IMR-90 (cell line): ENCODE measurements around the gene JMJD7. TPM values are rescaled to one million over a fixed set of nuclear protein-coding genes. Genes with fewer than 3 reads are reported as not detected.

Experiments
- ATAC-seq: fragments of 200-7000 bp; cut with Tn5 transposase; 2 replicates; pipeline ENCODE4 v1.9.1; 2020; ENCODE audit warnings: low read depth, mild to moderate bottlenecking, moderate library complexity
- BruUV-seq: library from RNA; stranded (reverse); fragments of 400-500 nt; replicated peaks from 2 replicates; lab custom pipeline; 2021; lab: Mats Ljungman, UMichigan
- CTCF ChIA-PET: fragments of 300-600 bp; formaldehyde crosslinking; extraction: SDS; loops from one replicate; lab custom pipeline; 2021; ENCODE audit warnings: antibody characterized with exemption; lab: Yijun Ruan, JAX
- POLR2A ChIA-PET: fragments of 300-600 bp; sonication (Branson Sonifier 250); formaldehyde crosslinking; loops from one replicate; lab custom pipeline; 2022; ENCODE audit warnings: antibody characterized with exemption; ENCODE audit not compliant: unreplicated experiment; lab: Charles Lee
- DNase-seq: peaks from one replicate; pipeline ENCODE4 v3.0.0; 2013
- H2AFZ ChIP-seq: replicated peaks from 2 replicates; pipeline ENCODE3; 2013; ENCODE audit warnings: low read length, mild to moderate bottlenecking; ENCODE audit not compliant: poor library complexity
- H2AK5ac ChIP-seq: 2 replicates; pipeline ENCODE4 v1.6.1; 2013; ENCODE audit warnings: low read depth, low read length, inconsistent platforms
- H2AK9ac ChIP-seq: replicated peaks from 2 replicates; pipeline ENCODE3; 2013; ENCODE audit warnings: mild to moderate bottlenecking, low read depth, low read length, moderate library complexity; ENCODE audit not compliant: poor library complexity
- H2BK120ac ChIP-seq: 2 replicates; pipeline ENCODE4 v1.6.1; 2013; ENCODE audit warnings: low read depth, low read length, inconsistent platforms
- H2BK15ac ChIP-seq: 3 replicates; pipeline ENCODE4 v1.6.1; 2013; ENCODE audit warnings: low read depth, low read length, inconsistent platforms
- H2BK20ac ChIP-seq: 2 replicates; pipeline ENCODE4 v1.6.1; 2013; ENCODE audit warnings: low read depth, mild to moderate bottlenecking, inconsistent platforms, low read length, moderate library complexity
- H2BK5ac ChIP-seq: 2 replicates; pipeline ENCODE4 v1.6.1; 2013; ENCODE audit warnings: mild to moderate bottlenecking, low read depth, low read length, inconsistent platforms; ENCODE audit not compliant: poor library complexity, severe bottlenecking
- H3K14ac ChIP-seq: replicated peaks from 2 replicates; pipeline ENCODE4 v1.6.1; 2013; ENCODE audit warnings: low read depth, low read length, inconsistent platforms
- H3K18ac ChIP-seq: 2 replicates; pipeline ENCODE4 v1.6.1; 2013; ENCODE audit warnings: low read depth, low read length, control low read depth
- H3K23ac ChIP-seq: 2 replicates; pipeline ENCODE4 v1.6.1; 2013; ENCODE audit warnings: low read depth, low read length, inconsistent platforms
- H3K27ac ChIP-seq: 2 replicates; pipeline ENCODE4 v1.5.1; 2013; ENCODE audit warnings: mild to moderate bottlenecking, control low read depth, low read length; ENCODE audit not compliant: insufficient read depth
- H3K27me3 ChIP-seq: 2 replicates; pipeline ENCODE4 v1.6.1; 2013; ENCODE audit warnings: low read length; ENCODE audit not compliant: control insufficient read depth, insufficient read depth
- H3K36me3 ChIP-seq: 2 replicates; pipeline ENCODE4 v1.6.1; 2013; ENCODE audit warnings: low read length, mixed read lengths; ENCODE audit not compliant: control insufficient read depth, insufficient read depth
- H3K4ac ChIP-seq: 2 replicates; pipeline ENCODE4 v1.6.1; 2013; ENCODE audit warnings: low read depth, low read length, inconsistent platforms
- H3K4me1 ChIP-seq: 2 replicates; pipeline ENCODE4 v1.6.1; 2013; ENCODE audit warnings: low read length, mixed read lengths; ENCODE audit not compliant: control insufficient read depth, insufficient read depth
- H3K4me2 ChIP-seq: 2 replicates; pipeline ENCODE4 v1.6.1; 2013; ENCODE audit warnings: low read depth, mild to moderate bottlenecking, control low read depth, low read length, moderate library complexity
- H3K4me3 ChIP-seq: 2 replicates; pipeline ENCODE4 v1.5.1; 2013; ENCODE audit warnings: low read depth, mild to moderate bottlenecking, control low read depth, low read length, moderate library complexity; ENCODE audit not compliant: insufficient read depth
- H3K56ac ChIP-seq: 2 replicates; pipeline ENCODE4 v1.6.1; 2013; ENCODE audit warnings: low read length, inconsistent platforms; ENCODE audit not compliant: insufficient read depth; ENCODE audit errors: extremely low read depth
- H3K79me1 ChIP-seq, 2 experiments: 2 replicates each; pipeline ENCODE4 v1.6.1; 2013; ENCODE audit warnings: low read length in 2 of 2, inconsistent platforms in 1 of 2, low read depth in 1 of 2
- H3K9ac ChIP-seq: 2 replicates; pipeline ENCODE4 v1.6.1; 2013; ENCODE audit warnings: low read depth, low read length, control low read depth
- H3K9me1 ChIP-seq: 2 replicates; pipeline ENCODE4 v1.6.1; 2013; ENCODE audit warnings: low read length, inconsistent platforms; ENCODE audit not compliant: insufficient read depth
- H3K9me3 ChIP-seq: 2 replicates; pipeline ENCODE4 v1.6.1; 2013; ENCODE audit warnings: low read length; ENCODE audit not compliant: control insufficient read depth, insufficient read depth
- H4K20me1 ChIP-seq: 2 replicates; pipeline ENCODE4 v1.6.1; 2013; ENCODE audit warnings: low read length, inconsistent platforms; ENCODE audit not compliant: insufficient read depth
- H4K5ac ChIP-seq: 2 replicates; pipeline ENCODE4 v1.6.1; 2013; ENCODE audit warnings: mild to moderate bottlenecking, low read depth, low read length, control low read depth
- H4K8ac ChIP-seq, 2 experiments: 2 replicates each; pipeline ENCODE4 v1.6.1; 2013; ENCODE audit warnings: low read depth in 2 of 2, low read length in 2 of 2, control low read depth in 1 of 2, inconsistent platforms in 1 of 2
- H4K91ac ChIP-seq: 2 replicates; pipeline ENCODE4 v1.6.1; 2013; ENCODE audit warnings: low read depth, low read length, inconsistent platforms; ENCODE audit not compliant: insufficient read depth
- BHLHE40 ChIP-seq: fragments of 150-350 bp; IDR thresholded peaks from 2 replicates; pipeline ENCODE4 v1.6.1; 2016; ENCODE audit warnings: mild to moderate bottlenecking, low read depth, low read length
- ELK1 ChIP-seq: fragments of 150-350 bp; IDR thresholded peaks from 2 replicates; pipeline ENCODE4 v1.6.1; 2016; ENCODE audit warnings: low read depth, mild to moderate bottlenecking, low read length, moderate library complexity, borderline replicate concordance
- MAZ ChIP-seq: IDR thresholded peaks from 2 replicates; pipeline ENCODE4 v1.6.1; 2012; ENCODE audit warnings: low read depth, mild to moderate bottlenecking, low read length, improper control_type of control experiment, moderate library complexity, borderline replicate concordance
- NFE2L2 ChIP-seq: fragments of 150-350 bp; IDR thresholded peaks from 2 replicates; pipeline ENCODE4 v1.6.1; 2016; ENCODE audit warnings: low read depth, mild to moderate bottlenecking, low read length
- POLR2A ChIP-seq: IDR thresholded peaks from 2 replicates; pipeline ENCODE4 v1.6.1; 2012; ENCODE audit warnings: mild to moderate bottlenecking, low read depth, low read length
- RAD21 ChIP-seq: IDR thresholded peaks from 2 replicates; pipeline ENCODE4 v1.6.1; 2012; ENCODE audit warnings: low read length, improper control_type of control experiment
- WGBS, 2 experiments: methylation state at CpG; one replicate each; pipeline versions ENCODE4 v1.1.5 to v1.1.7; 2013; ENCODE audit warnings: missing lambda C conversion rate in 2 of 2; ENCODE audit not compliant: insufficient read length in 1 of 2; ENCODE audit errors: extremely low coverage in 2 of 2; 5-methylcytosine and 5-hydroxymethylcytosine counted together
- dilution Hi-C: fragments of 300-500 bp; cut with HindIII; formaldehyde crosslinking; loops from one replicate; pipeline ENCODE4 v1.14.3; 2018; ENCODE audit warnings: low sequenced_read_pairs; ENCODE audit not compliant: unreplicated experiment
- in situ Hi-C: fragments of 300-500 bp; cut with MboI; formaldehyde crosslinking; loops from 3 replicates; pipeline ENCODE4 v1.14.3; 2019; ENCODE audit warnings: low sequenced_read_pairs, inconsistent platforms, mixed read lengths
- intact Hi-C: fragments of 100-400 bp; cut with micrococcal nuclease; formaldehyde crosslinking; loops from 2 replicates; pipeline ENCODE4 v1.10.0; 2022
- polyA plus RNA-seq, 3 experiments: library from polyadenylated mRNA; depleted of rRNA; stranded (reverse); fragments of >200 nt; gene quantifications; 2 replicates each; pipeline ENCODE4 v1.2.3, GENCODE V29; 2012; ENCODE audit warnings: low replicate concordance in 1 of 3
- total RNA-seq: library from RNA; depleted of rRNA; stranded (reverse); fragments of >200 nt; gene quantifications from 2 replicates; pipeline ENCODE4 v1.2.3, GENCODE V29; 2012
- TF ChIP-seq, protein P1 (sequence below): fragments of 150-350 bp; IDR thresholded peaks from 2 replicates; pipeline ENCODE4 v1.6.1; 2017; ENCODE audit warnings: mild to moderate bottlenecking, antibody characterized with exemption, low read length, low read depth
- TF ChIP-seq, protein P2 (sequence below): conservative IDR thresholded peaks from 2 replicates; pipeline ENCODE4 v1.5.1; 2012; ENCODE audit warnings: mild to moderate bottlenecking, low read depth, low read length, improper control_type of control experiment

The JMJD7 gene
- total and polyA plus RNA-seq, 2 of the 4 experiments (the other 2 are of a cell fraction): 5.0 to 6.3 TPM

GRCh38 chr15:41858756-41859155, 30.9 kb downstream of the JMJD7 start:
- Histone ChIP-seq H3K9me3 (no peaks in the 10 kb centered on the region), H2AFZ (no peak overlapping the region), H3K27me3 (peaks cover 35% of the 10 kb centered on the region), H3K9me1 (no peaks in the 10 kb centered on the region), H3K4me3 (no peak overlapping the region), H3K23ac (no peak overlapping the region), H2BK5ac (no peak overlapping the region), H2AK5ac (no peak overlapping the region), H2BK15ac (no peak overlapping the region), H3K4me2 (no peak overlapping the region), H2BK120ac (no peak overlapping the region), H3K9ac (no peak overlapping the region), H2AK9ac (no peak overlapping the region), H3K18ac (no peak overlapping the region), H4K91ac (no peak overlapping the region), H3K79me1 (no peaks in the 10 kb centered on the region), H4K8ac (no peak overlapping the region), H4K20me1 (no peaks in the 10 kb centered on the region), H3K4me1 (no peaks in the 10 kb centered on the region), H3K56ac (no peak overlapping the region), H4K5ac (no peak overlapping the region), H3K14ac (no peak overlapping the region), H2BK20ac (no peak overlapping the region), H3K36me3 (no peaks in the 10 kb centered on the region), H3K27ac (no peak overlapping the region), H3K4ac (no peak overlapping the region)
- no peak for DNase-seq
- POLR2A ChIA-PET: no interaction called here
- WGBS, 2 experiments: 60% methylated on average over 2 of the region's 15 CpGs; no CpG with 5 or more reads in 1 of the 2 experiments
- intact Hi-C loops: no loop called here
- no TSS peak for BruUV-seq
- dilution Hi-C loops: no loop called here
- no peak for TF ChIP-seq BHLHE40
- no peak for TF ChIP-seq NFE2L2
- TF ChIP-seq, protein P1, sequence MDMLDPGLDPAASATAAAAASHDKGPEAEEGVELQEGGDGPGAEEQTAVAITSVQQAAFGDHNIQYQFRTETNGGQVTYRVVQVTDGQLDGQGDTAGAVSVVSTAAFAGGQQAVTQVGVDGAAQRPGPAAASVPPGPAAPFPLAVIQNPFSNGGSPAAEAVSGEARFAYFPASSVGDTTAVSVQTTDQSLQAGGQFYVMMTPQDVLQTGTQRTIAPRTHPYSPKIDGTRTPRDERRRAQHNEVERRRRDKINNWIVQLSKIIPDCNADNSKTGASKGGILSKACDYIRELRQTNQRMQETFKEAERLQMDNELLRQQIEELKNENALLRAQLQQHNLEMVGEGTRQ: no peak
- no peak for TF ChIP-seq POLR2A
- TF ChIP-seq RAD21: no peak
- TF ChIP-seq MAZ: no peak
- TF ChIP-seq, protein P2, sequence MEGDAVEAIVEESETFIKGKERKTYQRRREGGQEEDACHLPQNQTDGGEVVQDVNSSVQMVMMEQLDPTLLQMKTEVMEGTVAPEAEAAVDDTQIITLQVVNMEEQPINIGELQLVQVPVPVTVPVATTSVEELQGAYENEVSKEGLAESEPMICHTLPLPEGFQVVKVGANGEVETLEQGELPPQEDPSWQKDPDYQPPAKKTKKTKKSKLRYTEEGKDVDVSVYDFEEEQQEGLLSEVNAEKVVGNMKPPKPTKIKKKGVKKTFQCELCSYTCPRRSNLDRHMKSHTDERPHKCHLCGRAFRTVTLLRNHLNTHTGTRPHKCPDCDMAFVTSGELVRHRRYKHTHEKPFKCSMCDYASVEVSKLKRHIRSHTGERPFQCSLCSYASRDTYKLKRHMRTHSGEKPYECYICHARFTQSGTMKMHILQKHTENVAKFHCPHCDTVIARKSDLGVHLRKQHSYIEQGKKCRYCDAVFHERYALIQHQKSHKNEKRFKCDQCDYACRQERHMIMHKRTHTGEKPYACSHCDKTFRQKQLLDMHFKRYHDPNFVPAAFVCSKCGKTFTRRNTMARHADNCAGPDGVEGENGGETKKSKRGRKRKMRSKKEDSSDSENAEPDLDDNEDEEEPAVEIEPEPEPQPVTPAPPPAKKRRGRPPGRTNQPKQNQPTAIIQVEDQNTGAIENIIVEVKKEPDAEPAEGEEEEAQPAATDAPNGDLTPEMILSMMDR: no peak
- no peak for TF ChIP-seq ELK1
- in situ Hi-C loops: no loop called here
- CTCF ChIA-PET: no interaction called here
- no peak for ATAC-seq
